Breast epithelium (tissue), 3 donors: ENCODE measurements around the gene AVPR2.

ENCODE experiments used
- CTCF ChIP-seq, 3 donors: fragments of 450-650 bp; IDR thresholded peaks; one replicate each; pipeline ENCODE4 v1.5.1; 2016 to 2017; ENCODE audit warnings: antibody characterized with exemption in 3 of 3, mild to moderate bottlenecking in 3 of 3, moderate library complexity in 3 of 3
- POLR2A ChIP-seq: fragments of 450-650 bp; IDR thresholded peaks from one replicate; pipeline ENCODE4 v1.6.1; 2016; ENCODE audit warnings: antibody characterized with exemption, mild to moderate bottlenecking, moderate library complexity

- no peak for TF ChIP-seq POLR2A
- no peak for TF ChIP-seq CTCF (IDR thresholded peaks at IDR 0.05)
Observed at GRCh38 chrX:153866302-153867019, 38.0 kb upstream of the AVPR2 start.
